ENCODE data around the gene PURA. TPM values are rescaled to one million over a fixed set of nuclear protein-coding genes. Genes with fewer than 3 reads are reported as not detected.

Gene PURA
- total RNA-seq, 1 experiment from 2014 or later, result 3.6 TPM

GRCh38 chr5:140142246-140142645 lies 28.3 kb downstream of the PURA start:
- no peaks in the 10 kb centered on the region for H3K79me2 ChIP-seq (ENCODE audit: insufficient read depth, low read length)
- no peak overlapping the region for H2AK5ac ChIP-seq (ENCODE audit: insufficient read length, low read length)
- H2BK120ac ChIP-seq (ENCODE audit: low read depth, low read length, poor library complexity, severe bottlenecking), result no peak overlapping the region
- H2AFZ ChIP-seq (ENCODE audit: low read length), result no peak overlapping the region
- no peak overlapping the region for H3K9ac ChIP-seq (ENCODE audit: extremely low read depth, insufficient read length, low read length)
- no peak overlapping the region for H3T11ph ChIP-seq (ENCODE audit: low read length)
- no peak for DNase-seq
- H4K91ac ChIP-seq (ENCODE audit: insufficient read length, low read depth, low read length), result no peak overlapping the region
- Mint-ChIP-seq H3K4me1 (peaks cover 12 to 13% of the 10 kb centered on the region in 2 experiments), H3K27me3 (ENCODE audit: low read depth) (peaks cover 45% of the 10 kb centered on the region), H3K9me3 (no peaks in the 10 kb centered on the region), H3K4me3 (no peak overlapping the region), H3K36me3 (ENCODE audit: insufficient read depth in 1 of 3, low read depth in 3 of 3) (no peaks in the 10 kb centered on the region), H3K27ac (no peak overlapping the region)
- H2BK15ac ChIP-seq (ENCODE audit: low read depth, low read length), result no peak overlapping the region
- H3K4me1 ChIP-seq (ENCODE audit: insufficient read depth, low read length), result no peaks in the 10 kb centered on the region
- H3K79me1 ChIP-seq (ENCODE audit: insufficient read depth, low read depth, low read length, poor library complexity, severe bottlenecking), result no peaks in the 10 kb centered on the region
- no peak overlapping the region for H3K4me2 ChIP-seq (ENCODE audit: insufficient read depth, insufficient read length, low read length)
- no peak overlapping the region for H3K27ac ChIP-seq (ENCODE audit: insufficient read length, low read depth, low read length)
- H3K27me3 ChIP-seq (ENCODE audit: insufficient read depth, low read length), result peaks cover 19% of the 10 kb centered on the region; the same call in 1 of the 2 replicates
- no peak for TF ChIP-seq CTCF (conservative IDR thresholded peaks at IDR 0.05)
- no peak overlapping the region for H3K14ac ChIP-seq (ENCODE audit: insufficient read depth, low read length)
- no peak overlapping the region for H4K8ac ChIP-seq (replicated peaks; ENCODE audit: insufficient read length, low read depth, low read length)
- H3K9me3 ChIP-seq (ENCODE audit: control insufficient read depth, low read depth, low read length), result no peaks in the 10 kb centered on the region
- no peak overlapping the region for H3K56ac ChIP-seq (ENCODE audit: insufficient read length, low read depth, low read length)
- H2BK20ac ChIP-seq (ENCODE audit: low read depth, low read length, poor library complexity, severe bottlenecking), result no peak overlapping the region
- H3K23ac ChIP-seq (ENCODE audit: insufficient read length, low read depth, low read length), result no peak overlapping the region
- no CpG with 5 or more reads among the region's 5 CpGs for WGBS (ENCODE audit: extremely low coverage, insufficient read length, low lambda C conversion rate)
- H2BK12ac ChIP-seq (ENCODE audit: insufficient read length, low read depth, low read length), result no peak overlapping the region
- H2BK5ac ChIP-seq (ENCODE audit: insufficient read length, low read length), result no peak overlapping the region
- H3K23me2 ChIP-seq (ENCODE audit: insufficient read length, low read depth, low read length, poor library complexity, severe bottlenecking), result peaks cover 8% of the 10 kb centered on the region
- H4K20me1 ChIP-seq (ENCODE audit: control insufficient read depth, insufficient read depth, insufficient read length), result no peaks in the 10 kb centered on the region
- no peak overlapping the region for H4K5ac ChIP-seq (ENCODE audit: insufficient read length, low read depth, low read length)
- H3K18ac ChIP-seq (ENCODE audit: insufficient read length, low read depth, low read length), result no peak overlapping the region
- no peak overlapping the region for H3K4ac ChIP-seq (ENCODE audit: low read depth, low read length)
